ENCODE data around the gene PRLR. TPM values are rescaled to one million over a fixed set of nuclear protein-coding genes. Genes with fewer than 3 reads are reported as not detected.

The PRLR gene
- total RNA-seq, 4 donors from 2014 or later: 9.1 to 69.5 (median 54.1) TPM

DNA sequence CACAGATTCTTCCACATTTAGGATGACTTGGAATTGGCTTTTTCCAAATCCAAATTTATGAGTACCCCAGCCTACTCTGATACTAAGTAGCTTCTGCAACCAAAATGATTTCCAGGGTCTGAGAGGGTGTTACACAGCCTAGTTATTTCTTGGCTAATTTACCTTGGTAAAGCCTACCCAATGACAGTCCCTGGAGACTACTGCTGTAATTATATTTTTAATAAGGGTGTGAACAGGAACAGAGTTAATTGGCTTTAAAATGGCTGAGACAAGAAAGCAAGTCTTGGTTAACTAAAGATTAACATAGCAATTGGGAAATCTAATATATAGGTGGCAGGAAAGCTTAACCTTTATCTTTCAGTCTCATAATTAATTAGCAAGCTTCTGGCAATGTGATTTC, 9.3 kb downstream of the PRLR start:
- H3K27me3 ChIP-seq: no peaks in the 10 kb centered on the region
- H3K4me3 ChIP-seq: no peak overlapping the region
- H3K4me1 ChIP-seq: no peaks in the 10 kb centered on the region
- TF ChIP-seq POLR2A (IDR thresholded peaks at IDR 0.05): no peak
- TF ChIP-seq, protein P1, sequence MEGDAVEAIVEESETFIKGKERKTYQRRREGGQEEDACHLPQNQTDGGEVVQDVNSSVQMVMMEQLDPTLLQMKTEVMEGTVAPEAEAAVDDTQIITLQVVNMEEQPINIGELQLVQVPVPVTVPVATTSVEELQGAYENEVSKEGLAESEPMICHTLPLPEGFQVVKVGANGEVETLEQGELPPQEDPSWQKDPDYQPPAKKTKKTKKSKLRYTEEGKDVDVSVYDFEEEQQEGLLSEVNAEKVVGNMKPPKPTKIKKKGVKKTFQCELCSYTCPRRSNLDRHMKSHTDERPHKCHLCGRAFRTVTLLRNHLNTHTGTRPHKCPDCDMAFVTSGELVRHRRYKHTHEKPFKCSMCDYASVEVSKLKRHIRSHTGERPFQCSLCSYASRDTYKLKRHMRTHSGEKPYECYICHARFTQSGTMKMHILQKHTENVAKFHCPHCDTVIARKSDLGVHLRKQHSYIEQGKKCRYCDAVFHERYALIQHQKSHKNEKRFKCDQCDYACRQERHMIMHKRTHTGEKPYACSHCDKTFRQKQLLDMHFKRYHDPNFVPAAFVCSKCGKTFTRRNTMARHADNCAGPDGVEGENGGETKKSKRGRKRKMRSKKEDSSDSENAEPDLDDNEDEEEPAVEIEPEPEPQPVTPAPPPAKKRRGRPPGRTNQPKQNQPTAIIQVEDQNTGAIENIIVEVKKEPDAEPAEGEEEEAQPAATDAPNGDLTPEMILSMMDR (IDR thresholded peaks at IDR 0.05): no peak
- DNase-seq: no peak
- H3K27ac ChIP-seq: no peak overlapping the region
- H3K36me3 ChIP-seq: no peaks in the 10 kb centered on the region
- H3K9me3 ChIP-seq: no peaks in the 10 kb centered on the region

DNA sequence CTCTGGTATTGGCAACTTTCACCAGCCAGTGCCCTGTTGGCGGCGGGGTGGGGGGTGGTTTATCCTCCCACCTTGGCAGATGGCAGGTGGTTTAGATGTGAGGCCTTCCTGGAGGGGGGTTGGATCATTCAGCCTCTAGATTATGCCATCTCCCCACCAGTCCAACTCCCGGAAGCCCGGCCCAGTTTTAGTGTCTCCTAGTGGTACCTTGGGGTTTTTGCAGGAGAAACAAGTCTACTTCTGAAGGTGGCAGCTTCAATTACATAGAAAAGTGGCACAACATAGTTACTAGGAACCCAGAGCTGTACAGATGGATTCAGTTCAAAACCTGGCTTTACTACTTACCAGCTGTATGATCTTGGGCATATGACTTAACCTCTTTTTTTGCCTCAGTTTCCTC, 11.3 kb downstream of the PRLR start:
- H3K9me3 ChIP-seq: no peaks in the 10 kb centered on the region
- H3K4me1 ChIP-seq: no peaks in the 10 kb centered on the region
- H3K36me3 ChIP-seq: no peaks in the 10 kb centered on the region
- H3K4me3 ChIP-seq: no peak overlapping the region
- H3K27me3 ChIP-seq: no peaks in the 10 kb centered on the region
- TF ChIP-seq POLR2A (IDR thresholded peaks at IDR 0.05): no peak
- TF ChIP-seq, protein P1 (IDR thresholded peaks at IDR 0.05): no peak
- no peak overlapping the region for H3K27ac ChIP-seq
- no peak for DNase-seq

DNA sequence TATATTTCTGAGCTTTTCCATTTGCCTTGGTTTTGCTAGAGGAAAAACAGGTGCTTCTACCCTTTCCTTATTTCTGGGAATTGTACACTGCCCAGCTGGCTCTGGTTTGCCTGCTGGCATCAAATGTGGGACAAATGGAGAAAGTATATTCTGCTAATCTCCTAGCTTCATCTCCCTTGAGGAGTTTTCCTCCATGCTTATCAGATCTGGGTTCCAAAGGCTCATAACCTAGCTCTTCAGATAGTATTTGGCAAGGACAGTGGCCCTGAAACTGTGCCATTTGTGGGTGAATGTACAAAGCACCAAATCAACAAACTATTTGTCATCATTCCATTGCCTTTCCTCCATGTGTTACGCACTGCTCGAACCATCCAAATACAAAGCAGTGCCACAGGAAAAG, 16.2 kb downstream of the PRLR start:
- no peak for DNase-seq
- H3K4me1 ChIP-seq: no peaks in the 10 kb centered on the region
- H3K9me3 ChIP-seq: no peaks in the 10 kb centered on the region
- no peak overlapping the region for H3K4me3 ChIP-seq
- H3K36me3 ChIP-seq: no peaks in the 10 kb centered on the region
- H3K27me3 ChIP-seq: no peaks in the 10 kb centered on the region
- TF ChIP-seq, protein P1 (IDR thresholded peaks at IDR 0.05): no peak
- TF ChIP-seq POLR2A (IDR thresholded peaks at IDR 0.05): no peak
- no peak overlapping the region for H3K27ac ChIP-seq

DNA sequence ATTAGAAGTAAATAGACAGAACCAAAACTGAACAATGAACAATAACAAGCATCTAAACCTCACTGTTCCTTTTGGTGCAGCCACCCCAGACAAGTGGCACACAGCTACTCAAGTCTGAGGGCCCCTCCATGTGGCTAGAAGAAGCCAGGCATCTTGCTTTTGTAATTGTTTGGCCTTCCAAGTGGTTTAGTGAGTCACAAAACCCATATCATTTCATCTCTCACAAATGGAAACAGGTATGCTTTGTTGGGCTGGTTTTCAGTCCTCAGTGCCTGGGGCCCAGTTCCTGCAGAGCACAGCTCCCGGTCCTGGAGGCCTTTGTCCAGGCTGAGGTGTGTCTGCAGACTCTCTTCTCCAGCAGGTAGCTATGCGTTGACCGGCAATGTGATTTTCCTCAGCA, 16.7 kb downstream of the PRLR start:
- Histone ChIP-seq H3K27ac (no peak overlapping the region), H3K4me3 (no peak overlapping the region), H3K27me3 (no peaks in the 10 kb centered on the region), H3K4me1 (no peaks in the 10 kb centered on the region), H3K36me3 (no peaks in the 10 kb centered on the region), H3K9me3 (no peaks in the 10 kb centered on the region)
- no peak for DNase-seq
- TF ChIP-seq, protein P1 (IDR thresholded peaks at IDR 0.05): no peak
- TF ChIP-seq POLR2A (IDR thresholded peaks at IDR 0.05): no peak

DNA sequence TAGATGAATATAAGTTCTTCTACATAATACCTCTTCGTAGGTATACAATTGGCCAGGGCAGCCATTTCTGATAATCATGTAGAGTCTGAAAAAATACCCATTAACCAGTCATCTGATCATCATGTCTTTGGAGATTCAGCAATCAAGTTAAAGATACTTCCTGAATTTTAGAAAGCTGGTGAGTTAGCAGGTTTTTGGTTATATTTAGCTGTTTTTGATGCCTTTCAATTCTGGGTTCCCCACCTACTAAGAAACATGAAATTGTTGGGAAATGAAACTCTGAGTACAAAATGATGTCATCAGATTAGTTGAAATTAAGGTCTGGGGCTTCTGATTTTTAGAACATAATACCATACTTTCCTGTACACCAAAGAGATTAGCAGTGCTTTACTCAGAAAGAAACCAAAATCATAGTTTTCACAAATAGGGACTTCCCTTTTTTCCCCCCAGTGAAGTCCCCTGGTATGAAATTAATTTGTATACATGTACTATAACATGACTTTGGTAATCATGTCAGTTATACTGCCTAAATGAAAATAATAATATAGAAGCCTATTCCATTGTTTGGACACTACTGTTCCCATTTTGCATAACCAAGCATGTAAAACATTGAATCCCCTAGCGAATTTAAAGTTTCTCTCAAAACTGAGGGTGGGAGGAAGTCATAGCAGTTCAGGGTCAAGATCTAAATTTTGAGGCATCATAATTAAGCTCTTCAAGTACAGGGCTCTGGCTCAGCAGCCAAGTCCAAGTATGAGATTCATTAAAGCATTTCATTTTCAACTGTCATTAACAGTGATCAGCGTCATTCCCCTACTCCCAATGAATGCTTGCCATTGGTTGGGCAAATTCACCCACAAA, 17.9 kb downstream of the PRLR start:
- TF ChIP-seq, protein P1 (IDR thresholded peaks at IDR 0.05): no peak
- no peak overlapping the region for H3K4me3 ChIP-seq
- H3K36me3 ChIP-seq: no peaks in the 10 kb centered on the region
- no peaks in the 10 kb centered on the region for H3K9me3 ChIP-seq
- DNase-seq: no peak
- no peaks in the 10 kb centered on the region for H3K4me1 ChIP-seq
- no peak overlapping the region for H3K27ac ChIP-seq
- H3K27me3 ChIP-seq: no peaks in the 10 kb centered on the region

Measured in Peyer's patch (tissue), 4 donors.